Mesodermal cell (in vitro differentiated cells): ENCODE results near the gene ZNF212.
A peak's percentile ranks its signal among the peaks of the same experiment; 100 is the strongest.
"Not testable (repeated sequence)": the region's sequence is repeated elsewhere in the genome, so short reads cannot be mapped to it uniquely, and the experiment has no call there.

Source experiments
- H3K27ac ChIP-seq: 2 replicates; pipeline ENCODE4 v1.7.0; 2013; ENCODE audit warnings: mild to moderate bottlenecking, low read depth, low read length, moderate library complexity; ENCODE audit not compliant: severe bottlenecking
- H3K36me3 ChIP-seq: 2 replicates; pipeline ENCODE4 v1.7.1; 2013; ENCODE audit warnings: mild to moderate bottlenecking, low read length, moderate library complexity; ENCODE audit not compliant: control insufficient read depth, insufficient read depth
- H3K4me1 ChIP-seq: one replicate; pipeline ENCODE4 v1.7.1; 2013; ENCODE audit warnings: mild to moderate bottlenecking, low read length; ENCODE audit not compliant: insufficient read depth, control insufficient read depth, poor library complexity, severe bottlenecking
- H3K4me3 ChIP-seq: 2 replicates; pipeline ENCODE4 v1.7.0; 2013; ENCODE audit warnings: low read length, control low read depth, mild to moderate bottlenecking; ENCODE audit not compliant: insufficient read depth, poor library complexity, severe bottlenecking; ENCODE audit errors: extremely low read depth
- H3K9me3 ChIP-seq: 2 replicates; pipeline ENCODE4 v1.7.1; 2013; ENCODE audit warnings: mild to moderate bottlenecking, low read length, moderate library complexity; ENCODE audit not compliant: control insufficient read depth
- WGBS, 2 experiments: methylation state at CpG; one replicate each; pipeline ENCODE4 v1.1.5; 2013; ENCODE audit warnings: missing lambda C conversion rate in 2 of 2; ENCODE audit not compliant: insufficient coverage in 2 of 2; 5-methylcytosine and 5-hydroxymethylcytosine counted together

Gene ZNF212

DNA sequence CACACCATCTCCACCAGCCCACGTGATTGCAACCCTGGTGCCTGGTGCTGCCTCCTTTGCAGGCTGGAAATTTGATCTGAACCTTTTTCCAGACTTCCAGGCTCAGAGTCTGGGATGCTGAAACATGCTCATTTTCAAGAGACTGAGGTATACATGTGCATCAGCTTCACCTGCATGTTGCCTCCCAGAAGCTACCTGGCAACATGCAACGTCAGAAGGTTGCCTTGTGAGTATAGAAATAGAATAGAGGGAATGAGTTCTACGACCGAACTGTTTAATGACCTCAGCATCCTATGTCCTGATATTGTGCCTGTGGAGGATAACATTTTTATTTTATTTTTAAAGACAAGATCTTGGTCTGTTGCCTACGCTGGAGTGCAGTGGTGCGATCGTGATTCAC, 1.9 kb upstream of the ZNF212 start:
- Histone ChIP-seq H3K9me3 (no peaks in the 10 kb centered on the region), H3K27ac (no peak overlapping the region), H3K36me3 (peaks cover 4% of the 10 kb centered on the region), H3K4me1 (peaks cover 4% of the 10 kb centered on the region), H3K4me3 (no peak overlapping the region)
- WGBS, 2 experiments: 33 to 82% methylated on average over 1 to 7 of the region's 7 CpGs

DNA sequence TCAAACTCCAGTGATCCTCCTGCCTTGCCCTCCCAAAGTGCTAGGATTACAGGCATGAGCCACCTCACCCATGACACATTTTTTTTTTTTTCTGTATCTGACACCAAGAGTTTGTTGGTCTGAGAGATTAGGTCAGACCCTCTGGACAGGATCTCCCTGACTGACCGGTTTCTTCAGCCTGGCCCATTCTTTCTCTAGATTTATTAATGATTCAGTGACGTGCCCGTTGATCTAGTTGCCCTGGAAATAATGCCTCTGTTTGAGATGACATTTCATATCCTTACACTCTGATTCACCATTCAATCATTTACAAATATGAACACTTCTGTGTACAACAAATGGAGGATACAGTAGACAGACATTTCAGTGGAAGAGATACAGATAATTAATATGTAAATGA, 1.4 kb upstream of the ZNF212 start:
- WGBS, 2 experiments: 92% methylated on average over 3 of the region's 3 CpGs; no CpG with 5 or more reads in 1 of the 2 experiments
- H3K4me3 ChIP-seq: no peak overlapping the region
- no peaks in the 10 kb centered on the region for H3K9me3 ChIP-seq
- no peak overlapping the region for H3K27ac ChIP-seq
- peaks cover 4% of the 10 kb centered on the region for H3K4me1 ChIP-seq
- peaks cover 4% of the 10 kb centered on the region for H3K36me3 ChIP-seq

DNA sequence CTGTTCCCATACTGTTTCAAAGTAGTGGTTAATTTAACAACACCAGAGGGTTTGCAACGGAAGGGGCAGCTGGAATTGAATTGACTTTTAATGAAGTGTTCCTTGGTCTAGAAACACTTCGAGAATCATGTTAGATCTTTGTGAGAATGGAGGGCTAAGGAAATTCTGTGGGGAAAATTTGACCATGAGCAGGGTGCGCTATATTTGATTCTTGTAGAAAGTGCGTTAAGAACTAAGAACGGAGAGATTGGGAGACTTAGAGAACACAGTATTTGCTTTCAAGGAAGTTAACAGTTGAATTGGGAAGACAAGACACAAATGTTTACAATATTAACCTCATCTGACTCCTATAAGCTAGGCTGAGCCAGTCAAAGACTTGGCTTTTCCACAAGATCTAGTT, 1.2 kb downstream of the ZNF212 start:
- Histone ChIP-seq H3K27ac (no peak overlapping the region), H3K9me3 (no peaks in the 10 kb centered on the region), H3K4me1 (peaks cover 4% of the 10 kb centered on the region), H3K36me3 (peaks cover 4% of the 10 kb centered on the region), H3K4me3 (peak overlapping the region; percentile 97)
- WGBS, 2 experiments: 91 to 95% methylated on average over 4 to 5 of the region's 5 CpGs

DNA sequence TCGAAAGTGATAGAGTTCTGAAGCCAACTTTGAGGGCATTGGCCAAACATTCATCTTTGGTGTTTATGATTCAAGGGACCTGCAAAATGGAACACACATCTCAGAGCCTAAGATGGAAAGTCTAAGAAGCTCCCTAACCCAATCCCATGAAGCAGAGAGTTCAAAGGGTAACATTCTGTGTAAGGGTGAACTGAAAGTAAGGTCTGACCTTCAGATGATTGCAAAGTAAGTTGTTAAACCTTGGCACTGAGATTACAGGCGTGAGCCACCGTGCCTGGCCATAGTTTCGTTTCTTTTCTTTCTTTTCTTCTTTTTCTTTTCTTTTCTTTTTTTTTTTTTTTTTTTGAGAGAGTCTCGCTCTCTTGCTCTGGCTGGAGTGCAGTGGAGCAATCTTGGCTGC, 2.2 kb downstream of the ZNF212 start:
- 78 to 92% methylated on average over 1 to 2 of the region's 5 CpGs for WGBS, 2 experiments
- H3K9me3 ChIP-seq: no peaks in the 10 kb centered on the region
- H3K27ac ChIP-seq: no peak overlapping the region
- peaks cover 4% of the 10 kb centered on the region for H3K36me3 ChIP-seq
- H3K4me3 ChIP-seq: no peak overlapping the region
- H3K4me1 ChIP-seq: peaks cover 4% of the 10 kb centered on the region

DNA sequence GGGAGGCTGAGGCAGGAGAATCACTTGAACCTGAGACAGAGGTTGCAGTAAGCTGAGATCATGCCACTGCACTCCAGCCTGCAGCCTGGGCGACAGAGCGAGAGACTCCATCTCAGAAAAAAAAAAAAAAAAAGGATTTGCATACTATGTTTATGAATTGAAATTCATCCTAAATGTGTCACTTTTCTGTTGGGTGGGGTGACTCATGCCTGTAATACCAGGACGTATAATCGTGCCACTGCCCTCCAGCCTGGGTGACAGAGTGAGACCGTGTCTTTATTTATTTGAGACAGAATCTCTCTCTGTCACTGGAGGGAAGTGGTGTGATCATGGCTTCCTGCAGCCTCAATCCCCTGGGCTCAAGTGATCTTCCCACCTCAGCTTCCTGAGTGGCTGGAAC, 5.8 kb downstream of the ZNF212 start:
- 80 to 84% methylated on average over 2 to 3 of the region's 5 CpGs for WGBS, 2 experiments
- Histone ChIP-seq H3K9me3 (no peaks in the 10 kb centered on the region), H3K27ac (no peak overlapping the region)

DNA sequence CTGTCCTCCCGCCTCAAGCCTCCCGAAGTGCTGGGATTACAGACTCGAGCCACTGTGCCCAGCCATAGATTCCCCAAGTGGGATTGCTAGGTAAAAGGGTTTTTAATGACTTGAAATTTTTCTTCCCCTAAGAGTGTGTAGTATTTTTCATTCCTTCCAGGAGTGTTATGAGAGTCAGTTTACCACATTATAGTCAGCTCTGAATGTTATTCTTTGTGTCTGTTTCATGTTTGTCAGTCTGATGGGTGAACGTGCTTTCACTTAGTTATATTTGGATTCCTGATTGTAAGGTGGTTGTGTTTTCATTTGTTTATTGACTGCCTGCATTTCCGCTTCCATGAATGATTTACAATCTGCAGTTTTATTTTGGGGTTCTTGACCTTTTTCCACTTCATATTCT, 6.3 kb downstream of the ZNF212 start:
- 78 to 95% methylated on average over 3 to 4 of the region's 5 CpGs for WGBS, 2 experiments
- Histone ChIP-seq H3K4me3 (no peak overlapping the region), H3K4me1 (peaks cover under 1% of the 10 kb centered on the region)

More for the DNA sequence above, 5.8 kb downstream of the ZNF212 start:
- no peak overlapping the region for H3K4me3 ChIP-seq
- H3K36me3 ChIP-seq: peaks cover 14% of the 10 kb centered on the region
- H3K4me1 ChIP-seq: peaks cover 4% of the 10 kb centered on the region

GRCh38 chr7:149248777-149249176, 9.3 kb downstream of the ZNF212 start:
- Histone ChIP-seq H3K27ac (no peak overlapping the region), H3K36me3 (peaks cover 43% of the 10 kb centered on the region), H3K9me3 (no peaks in the 10 kb centered on the region), H3K4me3 (no peak overlapping the region), H3K4me1 (no peaks in the 10 kb centered on the region)
- 96% methylated on average over 3 of the region's 3 CpGs for WGBS, 2 experiments

More for the DNA sequence above, 6.3 kb downstream of the ZNF212 start:
- no peaks in the 10 kb centered on the region for H3K9me3 ChIP-seq
- peaks cover 18% of the 10 kb centered on the region for H3K36me3 ChIP-seq
- no peak overlapping the region for H3K27ac ChIP-seq

DNA sequence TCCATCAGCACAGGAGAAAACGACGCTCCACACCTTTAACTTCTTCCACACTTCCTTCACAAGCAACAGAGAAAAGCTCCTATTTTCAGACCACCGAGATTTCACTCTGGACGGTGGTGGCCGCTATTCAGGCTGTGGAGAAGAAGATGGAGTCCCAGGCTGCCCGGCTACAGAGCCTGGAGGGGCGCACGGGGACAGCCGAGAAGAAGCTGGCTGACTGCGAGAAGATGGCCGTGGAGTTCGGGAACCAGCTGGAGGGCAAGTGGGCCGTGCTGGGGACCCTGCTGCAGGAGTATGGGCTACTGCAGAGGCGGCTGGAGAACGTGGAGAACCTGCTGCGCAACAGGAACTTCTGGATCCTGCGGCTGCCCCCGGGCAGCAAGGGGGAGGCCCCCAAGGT, 10.7 kb downstream of the ZNF212 start:
- H3K36me3 ChIP-seq: peaks cover 57% of the 10 kb centered on the region
- H3K4me3 ChIP-seq, H3K27ac ChIP-seq, H3K4me1 ChIP-seq, H3K9me3 ChIP-seq: not testable (repeated sequence)
- 92 to 97% methylated on average over 17 to 18 of the region's 18 CpGs for WGBS, 2 experiments

GRCh38 chr7:149251518-149251917, 12.1 kb downstream of the ZNF212 start:
- not testable (repeated sequence) for H3K27ac ChIP-seq, H3K4me1 ChIP-seq, H3K9me3 ChIP-seq, H3K4me3 ChIP-seq
- H3K36me3 ChIP-seq: peaks cover 65% of the 10 kb centered on the region
- 90 to 98% methylated on average over 8 to 9 of the region's 10 CpGs for WGBS, 2 experiments

DNA sequence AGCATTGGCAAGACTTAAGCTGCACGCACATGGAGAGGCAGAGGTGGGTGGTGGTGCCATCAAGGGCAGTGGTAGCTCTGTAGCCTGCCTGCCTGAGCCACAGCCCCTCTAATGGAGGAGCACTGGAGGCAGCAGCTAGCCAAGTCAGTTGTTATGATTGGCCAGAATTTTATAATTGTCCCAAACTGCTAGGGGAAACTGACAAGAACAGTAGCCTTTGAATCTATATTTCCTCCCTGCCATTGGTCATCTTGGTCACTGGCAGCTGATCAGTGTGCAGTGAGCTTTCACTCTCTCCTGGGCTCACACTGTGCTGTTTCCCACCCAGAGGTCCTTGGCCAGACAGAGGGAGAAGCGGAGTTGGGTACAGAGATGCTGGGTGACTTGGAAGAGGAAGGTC, 12.9 kb downstream of the ZNF212 start:
- no peaks in the 10 kb centered on the region for H3K4me1 ChIP-seq
- no peaks in the 10 kb centered on the region for H3K9me3 ChIP-seq
- no peak overlapping the region for H3K27ac ChIP-seq
- WGBS, 2 experiments: 95 to 100% methylated on average over 1 to 2 of the region's 2 CpGs
- H3K4me3 ChIP-seq: no peak overlapping the region
- H3K36me3 ChIP-seq: peaks cover 65% of the 10 kb centered on the region

DNA sequence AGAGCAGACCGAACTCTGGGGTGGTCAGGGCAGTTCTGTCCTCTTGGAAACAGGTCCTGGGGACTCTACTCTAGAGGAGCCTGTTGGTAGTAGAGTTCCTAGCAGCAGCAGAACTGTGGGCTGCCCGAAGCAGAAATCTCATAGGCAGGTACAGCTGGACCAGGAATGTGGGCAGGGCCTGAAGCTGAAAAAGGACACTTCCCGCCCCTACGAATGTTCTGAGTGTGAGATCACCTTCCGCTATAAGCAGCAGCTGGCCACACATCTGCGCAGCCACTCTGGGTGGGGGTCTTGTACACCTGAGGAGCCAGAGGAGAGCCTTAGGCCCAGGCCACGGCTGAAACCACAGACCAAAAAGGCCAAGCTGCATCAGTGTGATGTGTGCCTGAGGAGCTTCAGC, 14.2 kb downstream of the ZNF212 start:
- WGBS, 2 experiments: 93 to 98% methylated on average over 7 of the region's 7 CpGs
- no peaks in the 10 kb centered on the region for H3K4me1 ChIP-seq
- no peaks in the 10 kb centered on the region for H3K9me3 ChIP-seq
- no peak overlapping the region for H3K4me3 ChIP-seq
- H3K36me3 ChIP-seq: peaks cover 58% of the 10 kb centered on the region
- H3K27ac ChIP-seq: no peak overlapping the region
